GM06990 (cell line): Measurements from ENCODE around the gene TPCN2.

Experiments
- DNase-seq: peaks from one replicate; pipeline ENCODE4 v3.0.0-alpha.2; 2011; ENCODE audit not compliant: insufficient read length; ENCODE audit errors: extremely low read depth
- H3K27me3 ChIP-seq: replicated peaks from 2 replicates; pipeline ENCODE4 v1.6.0; 2011; ENCODE audit warnings: low read length; ENCODE audit not compliant: control insufficient read depth, insufficient read depth
- H3K36me3 ChIP-seq: 2 replicates; pipeline ENCODE4 v1.5.1; 2011; ENCODE audit warnings: low read length; ENCODE audit not compliant: control insufficient read depth, insufficient read depth
- H3K4me3 ChIP-seq: replicated peaks from 2 replicates; pipeline ENCODE4 v1.5.1; 2011; ENCODE audit warnings: low read depth, mild to moderate bottlenecking, control low read depth, low read length
- TF ChIP-seq, protein P1 (sequence below): IDR thresholded peaks from 2 replicates; pipeline ENCODE4 v1.5.1; 2011; ENCODE audit warnings: low read length, control low read depth, mild to moderate bottlenecking, inconsistent platforms; ENCODE audit not compliant: insufficient read depth, poor library complexity, severe bottlenecking

Gene TPCN2

DNA sequence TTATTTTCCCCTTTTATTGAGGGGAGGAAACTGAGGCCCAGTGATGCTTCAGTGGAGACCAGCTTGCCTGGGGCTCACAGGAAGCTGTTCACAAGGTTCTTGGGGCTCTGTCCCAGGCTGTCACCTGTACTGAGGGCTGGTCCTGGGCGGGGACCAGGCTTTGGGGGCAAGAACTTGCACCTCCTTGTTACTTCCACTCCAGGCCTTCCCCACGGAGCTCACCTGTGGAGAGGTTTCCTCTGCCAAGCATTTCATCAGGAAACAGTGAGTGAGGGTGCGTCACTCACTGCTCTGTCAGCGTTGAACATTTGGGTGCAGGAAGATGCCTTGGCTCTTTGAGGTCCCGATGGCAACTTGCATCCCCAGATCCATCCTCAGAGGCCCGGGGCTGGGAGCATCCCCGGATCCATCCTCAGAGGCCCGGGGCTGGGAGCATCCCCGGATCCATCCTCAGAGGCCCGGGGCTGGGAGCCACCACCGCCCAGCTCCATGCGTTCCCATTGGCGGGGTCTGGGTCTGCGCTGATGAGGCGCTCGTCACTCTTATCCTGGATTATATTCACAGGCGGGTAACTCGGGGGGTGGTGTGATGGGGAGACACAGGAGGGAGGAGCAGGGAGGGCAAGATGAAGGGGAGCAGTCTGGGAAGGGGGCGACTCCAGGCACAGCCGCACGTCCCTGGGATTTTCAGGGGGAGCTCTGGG is 105.6 kb downstream of the TPCN2 start:
- Histone ChIP-seq H3K36me3 (no peaks in the 10 kb centered on the region; the same call in 1 of the 2 replicates), H3K27me3 (no peaks in the 10 kb centered on the region), H3K4me3 (no peak overlapping the region)
- no peak for DNase-seq
- TF ChIP-seq, protein P1, sequence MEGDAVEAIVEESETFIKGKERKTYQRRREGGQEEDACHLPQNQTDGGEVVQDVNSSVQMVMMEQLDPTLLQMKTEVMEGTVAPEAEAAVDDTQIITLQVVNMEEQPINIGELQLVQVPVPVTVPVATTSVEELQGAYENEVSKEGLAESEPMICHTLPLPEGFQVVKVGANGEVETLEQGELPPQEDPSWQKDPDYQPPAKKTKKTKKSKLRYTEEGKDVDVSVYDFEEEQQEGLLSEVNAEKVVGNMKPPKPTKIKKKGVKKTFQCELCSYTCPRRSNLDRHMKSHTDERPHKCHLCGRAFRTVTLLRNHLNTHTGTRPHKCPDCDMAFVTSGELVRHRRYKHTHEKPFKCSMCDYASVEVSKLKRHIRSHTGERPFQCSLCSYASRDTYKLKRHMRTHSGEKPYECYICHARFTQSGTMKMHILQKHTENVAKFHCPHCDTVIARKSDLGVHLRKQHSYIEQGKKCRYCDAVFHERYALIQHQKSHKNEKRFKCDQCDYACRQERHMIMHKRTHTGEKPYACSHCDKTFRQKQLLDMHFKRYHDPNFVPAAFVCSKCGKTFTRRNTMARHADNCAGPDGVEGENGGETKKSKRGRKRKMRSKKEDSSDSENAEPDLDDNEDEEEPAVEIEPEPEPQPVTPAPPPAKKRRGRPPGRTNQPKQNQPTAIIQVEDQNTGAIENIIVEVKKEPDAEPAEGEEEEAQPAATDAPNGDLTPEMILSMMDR = no peak

DNA sequence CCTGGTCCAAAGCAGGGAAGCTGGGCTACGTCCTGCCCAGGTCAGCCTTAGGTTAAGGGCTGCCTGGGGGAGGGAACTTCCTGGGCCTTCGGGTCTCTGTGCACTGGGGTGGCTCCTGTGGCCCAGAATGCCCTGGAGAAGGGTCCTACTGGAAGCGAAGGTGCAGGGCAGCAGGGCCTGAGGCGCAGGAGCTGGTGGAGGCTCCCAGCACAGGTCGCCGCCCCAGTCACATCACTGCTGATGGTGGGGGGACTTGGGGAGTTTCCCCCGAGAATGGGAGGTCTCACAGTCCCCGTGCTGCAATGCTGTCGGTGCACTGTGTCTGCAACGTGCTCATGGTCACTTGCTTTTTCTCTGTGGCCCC is 106.2 kb downstream of the TPCN2 start:
- DNase-seq = no peak
- Histone ChIP-seq H3K4me3 (no peak overlapping the region), H3K36me3 (no peaks in the 10 kb centered on the region; the same call in 1 of the 2 replicates), H3K27me3 (no peaks in the 10 kb centered on the region)
- TF ChIP-seq, protein P1 = no peak

DNA sequence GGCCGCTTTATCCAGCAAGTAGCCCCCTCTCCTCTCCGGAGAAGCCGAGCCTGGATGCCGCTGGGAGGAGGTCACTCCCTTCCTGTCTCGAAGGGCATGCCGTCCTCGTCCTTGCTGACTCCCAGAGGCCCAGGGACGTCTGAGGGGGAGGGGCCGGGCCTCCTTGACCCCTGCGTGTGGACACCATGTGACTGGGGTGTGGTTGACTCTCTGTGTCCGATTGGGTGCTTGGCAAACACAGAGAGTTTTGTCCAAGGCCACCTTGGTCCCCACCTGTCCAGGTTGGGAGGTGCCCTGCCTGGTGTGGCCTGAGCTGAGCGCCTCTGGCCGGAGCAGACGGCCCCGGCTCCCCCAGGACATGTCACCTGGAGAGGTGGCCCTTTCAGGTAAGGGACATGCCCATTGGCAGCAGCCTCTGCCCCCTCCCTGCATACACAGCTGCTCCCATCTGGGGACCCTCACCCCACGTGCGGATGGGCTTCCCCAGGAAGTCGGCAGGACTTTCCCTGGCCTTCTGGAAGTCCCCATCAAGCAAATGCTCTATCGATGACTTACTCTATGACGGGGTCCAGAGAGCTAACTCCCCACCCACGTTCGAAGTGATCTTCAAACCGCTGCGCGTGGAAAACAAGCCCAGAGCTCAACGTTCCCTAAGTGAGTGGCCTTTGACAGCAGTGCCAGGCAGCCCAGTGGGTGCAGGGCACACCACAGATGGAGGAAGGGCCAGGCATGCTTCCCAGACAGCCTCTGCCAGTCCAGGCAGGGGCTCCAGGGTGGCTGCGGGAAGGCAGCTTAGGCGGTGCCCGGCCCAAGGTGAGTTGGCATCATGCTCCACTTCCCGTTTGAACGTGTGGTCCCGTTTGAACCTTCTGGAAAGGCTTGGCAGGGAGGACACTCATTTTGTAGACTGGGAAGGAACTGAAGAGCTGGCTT is 106.8 kb downstream of the TPCN2 start, which contains the start of gene SMIM38:
Gene SMIM38, plus strand, starts transcription at position 634 of the 933 bp plus-strand sequence. CDS start 1,912 bp downstream, outside the sequence.
- peak within 1 kb of the TSS; percentile 61 for H3K4me3 ChIP-seq
- H3K36me3 ChIP-seq = no peaks in the 10 kb centered on the region; the same call in 1 of the 2 replicates
- TF ChIP-seq, protein P1 = no peak
- peak; percentile 64 for DNase-seq
- H3K27me3 ChIP-seq = no peaks in the 10 kb centered on the region

DNA sequence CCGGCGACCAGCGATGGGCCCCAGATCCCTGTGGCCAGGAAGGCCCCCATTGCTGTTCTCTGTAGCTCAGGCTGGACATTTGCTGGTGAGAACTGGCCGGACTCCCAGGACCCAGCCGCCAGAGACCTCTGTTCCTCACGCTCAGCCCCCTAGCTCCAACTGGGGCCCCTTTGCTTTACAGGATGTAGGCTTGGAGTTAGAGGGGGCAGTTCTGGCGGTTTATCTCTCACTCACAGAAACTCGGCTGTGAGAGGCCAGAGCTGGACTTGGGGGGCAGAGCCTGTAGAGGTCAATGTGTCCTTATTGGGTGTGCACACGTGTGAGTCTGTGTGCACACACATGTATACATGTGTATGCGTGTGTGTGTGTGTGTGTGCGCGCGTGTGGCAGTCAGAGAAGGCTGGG is 107.5 kb downstream of the TPCN2 start:
- TF ChIP-seq, protein P1 = no peak
- no peak for DNase-seq

DNA sequence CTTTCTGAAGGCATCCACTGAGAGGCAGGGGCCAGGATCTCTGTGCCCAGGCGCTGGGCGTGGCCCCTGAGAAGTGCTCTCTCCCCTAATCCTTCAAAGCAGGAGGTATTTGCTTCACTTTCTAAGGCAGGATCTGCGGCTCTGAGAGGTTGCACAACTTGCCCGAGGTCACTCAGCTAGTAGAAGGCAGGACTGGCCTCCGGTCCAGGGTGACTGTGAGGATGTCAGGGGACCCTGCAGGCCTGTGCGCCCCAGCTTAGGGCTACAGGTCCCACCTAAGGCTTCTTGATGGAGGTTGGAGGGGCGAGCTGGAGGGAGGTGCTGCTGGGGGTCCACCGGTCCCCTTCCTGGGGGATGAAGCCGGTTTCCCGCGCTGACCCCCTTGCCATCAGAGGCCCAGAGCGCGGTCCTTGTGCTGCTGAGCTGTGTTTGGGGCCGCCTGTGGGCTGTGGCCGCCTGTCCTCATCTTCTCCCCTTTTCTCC is 108.0 kb downstream of the TPCN2 start:
- Histone ChIP-seq H3K36me3 (no peaks in the 10 kb centered on the region; the same call in 1 of the 2 replicates), H3K27me3 (no peaks in the 10 kb centered on the region), H3K4me3 (peak overlapping the region; percentile 61)
- TF ChIP-seq, protein P1 = no peak
- DNase-seq = no peak

More for the DNA sequence above, 107.5 kb downstream of the TPCN2 start:
- peak overlapping the region; percentile 61 for H3K4me3 ChIP-seq
- no peaks in the 10 kb centered on the region for H3K27me3 ChIP-seq
- no peaks in the 10 kb centered on the region; the same call in 1 of the 2 replicates for H3K36me3 ChIP-seq
